ENCODE data around the gene PYM1. TPM values are rescaled to one million over a fixed set of nuclear protein-coding genes. Genes with fewer than 3 reads are reported as not detected.

PYM1 gene
- total and polyA plus RNA-seq, 2 of the 4 experiments (the other 2 are of a cell fraction), result 26.5 to 27.8 TPM

DNA sequence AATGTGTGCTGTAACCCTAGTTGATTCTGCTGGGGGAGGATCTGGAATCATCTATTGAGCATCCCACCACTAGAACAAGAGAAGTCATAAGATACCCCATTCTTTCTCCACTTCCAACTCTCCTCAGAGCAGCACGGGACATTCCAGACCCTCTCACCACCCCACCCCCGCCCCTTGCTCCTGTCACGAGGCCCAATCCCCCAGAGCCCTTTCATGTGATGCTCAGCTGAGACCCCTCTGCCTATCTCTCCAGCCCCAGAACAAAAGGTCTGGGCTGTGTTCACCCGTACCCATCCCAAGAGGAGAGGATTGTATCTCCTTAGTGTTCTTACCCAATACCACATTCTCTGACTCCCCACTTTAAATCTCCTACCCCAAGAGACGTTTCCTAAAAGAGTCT is 37.5 kb upstream of the PYM1 start:
- ATAC-seq (ENCODE audit: low read depth), result no peak
- H2BK20ac ChIP-seq (ENCODE audit: low read depth, low read length), result no peak overlapping the region
- no peaks in the 10 kb centered on the region for H3K27me3 ChIP-seq (ENCODE audit: control insufficient read depth, insufficient read depth, low read length)
- no peak overlapping the region; a peak in 1 of 4 replicates for H4K8ac ChIP-seq (ENCODE audit: low read depth in 2 of 2, low read length in 2 of 2)
- WGBS, 2 experiments (ENCODE audit: extremely low coverage in 2 of 2, insufficient read length in 1 of 2), result no CpG with 5 or more reads among the region's 5 CpGs
- H3K14ac ChIP-seq (replicated peaks; ENCODE audit: low read depth, low read length), result no peak overlapping the region
- H3K4me1 ChIP-seq (ENCODE audit: control insufficient read depth, insufficient read depth, low read length), result peaks cover 7% of the 10 kb centered on the region
- H3K36me3 ChIP-seq (ENCODE audit: control insufficient read depth, insufficient read depth, low read length), result no peaks in the 10 kb centered on the region; the same call in 1 of the 2 replicates
- H3K4me2 ChIP-seq (ENCODE audit: low read depth, low read length), result no peak overlapping the region
- no peak overlapping the region for H3K56ac ChIP-seq (ENCODE audit: extremely low read depth, insufficient read depth, low read length)
- ChIA-PET CTCF (no interaction called here), POLR2A (ENCODE audit: unreplicated experiment) (no interaction called here)
- no peak overlapping the region for H3K23ac ChIP-seq (ENCODE audit: low read depth, low read length)
- no peak overlapping the region for H3K27ac ChIP-seq (ENCODE audit: insufficient read depth, low read length)
- in situ Hi-C loops (cut with MboI; ENCODE audit: low sequenced_read_pairs), result no loop called here
- no peaks in the 10 kb centered on the region for H4K20me1 ChIP-seq (ENCODE audit: insufficient read depth, low read length)
- no peak overlapping the region for H3K9ac ChIP-seq (ENCODE audit: low read depth, low read length)
- H4K91ac ChIP-seq (ENCODE audit: insufficient read depth, low read depth, low read length), result no peak overlapping the region
- H2AK5ac ChIP-seq (ENCODE audit: low read depth, low read length), result no peak overlapping the region
- BruUV-seq (replicated peaks), result no TSS peak
- H3K79me1 ChIP-seq (ENCODE audit: low read depth in 1 of 2, low read length in 2 of 2), result peaks cover 10 to 39% of the 10 kb centered on the region in 2 experiments; a peak in 3 of 4 replicates
- 0 out of 2 replicates have a peak, but pooled peaks cover 6% of the 10 kb centered on the region for H3K9me1 ChIP-seq (ENCODE audit: insufficient read depth, low read length)
- intact Hi-C loops (cut with micrococcal nuclease), result no loop called here
- TF ChIP-seq MAZ (IDR thresholded peaks at IDR 0.05; ENCODE audit: borderline replicate concordance, low read depth, low read length) (no peak), FOS (IDR thresholded peaks at IDR 0.05; ENCODE audit: low read depth, low read length) (no peak), MAFK (IDR thresholded peaks at IDR 0.05; ENCODE audit: low read depth, low read length) (no peak), CHD1 (IDR thresholded peaks at IDR 0.05; ENCODE audit: low read depth, low read length) (no peak), RCOR1 (IDR thresholded peaks at IDR 0.05; ENCODE audit: insufficient replicate concordance, low read length) (no peak), CTCF (conservative IDR thresholded peaks at IDR 0.05; ENCODE audit: low read depth, low read length) (no peak), BHLHE40 (IDR thresholded peaks at IDR 0.05; ENCODE audit: low read depth, low read length) (no peak), RFX5 (IDR thresholded peaks at IDR 0.05; ENCODE audit: low read depth, low read length) (no peak), CEBPB (IDR thresholded peaks at IDR 0.05; ENCODE audit: low read depth, low read length) (no peak), RAD21 (IDR thresholded peaks at IDR 0.05; ENCODE audit: low read length) (no peak), USF2 (IDR thresholded peaks at IDR 0.05; ENCODE audit: low read depth, low read length) (no peak), NFE2L2 (IDR thresholded peaks at IDR 0.05; ENCODE audit: low read depth, low read length) (no peak), SMC3 (IDR thresholded peaks at IDR 0.05; ENCODE audit: low read depth, low read length) (no peak), POLR2A (IDR thresholded peaks at IDR 0.05; ENCODE audit: low read depth, low read length) (no peak), ELK1 (IDR thresholded peaks at IDR 0.05; ENCODE audit: borderline replicate concordance, low read depth, low read length) (no peak), MXI1 (IDR thresholded peaks at IDR 0.05; ENCODE audit: borderline replicate concordance, low read depth, low read length) (no peak)
- H3K4ac ChIP-seq (ENCODE audit: low read depth, low read length), result no peak overlapping the region
- H2AFZ ChIP-seq (replicated peaks; ENCODE audit: low read length, poor library complexity), result peak overlapping the region; percentile 95
- H3K4me3 ChIP-seq (ENCODE audit: insufficient read depth, low read depth, low read length), result no peak overlapping the region
- no peak overlapping the region for H2AK9ac ChIP-seq (replicated peaks; ENCODE audit: low read depth, low read length, poor library complexity)
- no peak overlapping the region for H2BK15ac ChIP-seq (ENCODE audit: low read depth, low read length)
- H3K9me3 ChIP-seq (ENCODE audit: control insufficient read depth, insufficient read depth, low read length), result no peaks in the 10 kb centered on the region
- no peak overlapping the region for H2BK120ac ChIP-seq (ENCODE audit: low read depth, low read length)
- dilution Hi-C loops (cut with HindIII; ENCODE audit: low sequenced_read_pairs, unreplicated experiment), result no loop called here
- DNase-seq, result no peak
- no peak overlapping the region for H3K18ac ChIP-seq (ENCODE audit: low read depth, low read length)
- no peak overlapping the region for H4K5ac ChIP-seq (ENCODE audit: low read depth, low read length)
- H2BK5ac ChIP-seq (ENCODE audit: low read depth, low read length, poor library complexity, severe bottlenecking), result no peak overlapping the region

Measured in IMR-90 (cell line).